ENCODE measurements around the gene SLC44A4.

SLC44A4 gene

DNA sequence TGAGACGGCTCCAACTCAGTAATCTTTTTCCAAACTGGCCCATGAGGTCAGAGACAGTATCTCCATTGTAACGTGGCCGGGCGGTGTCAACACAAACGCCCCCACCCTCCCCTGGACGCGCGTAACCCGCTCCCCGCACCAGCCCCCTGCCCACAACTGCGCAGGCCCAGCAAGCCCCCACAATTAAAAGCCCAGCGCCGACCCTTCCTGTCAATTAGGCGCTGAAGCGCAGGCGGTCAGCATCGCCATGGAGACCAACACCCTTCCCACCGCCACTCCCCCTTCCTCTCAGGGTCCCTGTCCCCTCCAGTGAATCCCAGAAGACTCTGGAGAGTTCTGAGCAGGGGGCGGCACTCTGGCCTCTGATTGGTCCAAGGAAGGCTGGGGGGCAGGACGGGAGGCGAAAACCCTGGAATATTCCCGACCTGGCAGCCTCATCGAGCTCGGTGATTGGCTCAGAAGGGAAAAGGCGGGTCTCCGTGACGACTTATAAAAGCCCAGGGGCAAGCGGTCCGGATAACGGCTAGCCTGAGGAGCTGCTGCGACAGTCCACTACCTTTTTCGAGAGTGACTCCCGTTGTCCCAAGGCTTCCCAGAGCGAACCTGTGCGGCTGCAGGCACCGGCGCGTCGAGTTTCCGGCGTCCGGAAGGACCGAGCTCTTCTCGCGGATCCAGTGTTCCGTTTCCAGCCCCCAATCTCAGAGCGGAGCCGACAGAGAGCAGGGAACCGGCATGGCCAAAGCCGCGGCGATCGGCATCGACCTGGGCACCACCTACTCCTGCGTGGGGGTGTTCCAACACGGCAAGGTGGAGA is 63.6 kb downstream of the SLC44A4 start, which contains the start of the genes HSPA1A and HSPA1L:
HSPA1A (plus strand) TSS at position 519 of the 814 bp plus-strand sequence; CDS start at position 733, 214 bp downstream.
HSPA1L (minus strand) TSS at position 259 of the 814 bp plus-strand sequence. CDS start 3,311 bp downstream, outside the sequence.
- peak within 1 kb of the TSS; percentile 93 for H3K27ac ChIP-seq (ENCODE audit: poor library complexity, severe bottlenecking)
- H3K36me3 ChIP-seq (ENCODE audit: low read depth), result peaks cover 6% of the 10 kb centered on the region; the same call in 1 of the 2 replicates
- ATAC-seq (ENCODE audit: low read depth) (peak; percentile 71), DNase-seq (ENCODE audit: low spot score) (peak; percentile 93)
- peak within 1 kb of the TSS; percentile 58 for H3K4me3 ChIP-seq (ENCODE audit: severe bottlenecking)
- no peaks in the 10 kb centered on the region for H3K9me3 ChIP-seq (ENCODE audit: severe bottlenecking)
- TF ChIP-seq, protein P1, sequence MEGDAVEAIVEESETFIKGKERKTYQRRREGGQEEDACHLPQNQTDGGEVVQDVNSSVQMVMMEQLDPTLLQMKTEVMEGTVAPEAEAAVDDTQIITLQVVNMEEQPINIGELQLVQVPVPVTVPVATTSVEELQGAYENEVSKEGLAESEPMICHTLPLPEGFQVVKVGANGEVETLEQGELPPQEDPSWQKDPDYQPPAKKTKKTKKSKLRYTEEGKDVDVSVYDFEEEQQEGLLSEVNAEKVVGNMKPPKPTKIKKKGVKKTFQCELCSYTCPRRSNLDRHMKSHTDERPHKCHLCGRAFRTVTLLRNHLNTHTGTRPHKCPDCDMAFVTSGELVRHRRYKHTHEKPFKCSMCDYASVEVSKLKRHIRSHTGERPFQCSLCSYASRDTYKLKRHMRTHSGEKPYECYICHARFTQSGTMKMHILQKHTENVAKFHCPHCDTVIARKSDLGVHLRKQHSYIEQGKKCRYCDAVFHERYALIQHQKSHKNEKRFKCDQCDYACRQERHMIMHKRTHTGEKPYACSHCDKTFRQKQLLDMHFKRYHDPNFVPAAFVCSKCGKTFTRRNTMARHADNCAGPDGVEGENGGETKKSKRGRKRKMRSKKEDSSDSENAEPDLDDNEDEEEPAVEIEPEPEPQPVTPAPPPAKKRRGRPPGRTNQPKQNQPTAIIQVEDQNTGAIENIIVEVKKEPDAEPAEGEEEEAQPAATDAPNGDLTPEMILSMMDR (IDR thresholded peaks at IDR 0.05; ENCODE audit: poor library complexity, severe bottlenecking), result no peak
- no peaks in the 10 kb centered on the region for H3K27me3 ChIP-seq (ENCODE audit: insufficient read depth, poor library complexity, severe bottlenecking)
- H3K4me1 ChIP-seq (ENCODE audit: insufficient read depth, poor library complexity, severe bottlenecking), result peaks cover 22% of the 10 kb centered on the region

DNA sequence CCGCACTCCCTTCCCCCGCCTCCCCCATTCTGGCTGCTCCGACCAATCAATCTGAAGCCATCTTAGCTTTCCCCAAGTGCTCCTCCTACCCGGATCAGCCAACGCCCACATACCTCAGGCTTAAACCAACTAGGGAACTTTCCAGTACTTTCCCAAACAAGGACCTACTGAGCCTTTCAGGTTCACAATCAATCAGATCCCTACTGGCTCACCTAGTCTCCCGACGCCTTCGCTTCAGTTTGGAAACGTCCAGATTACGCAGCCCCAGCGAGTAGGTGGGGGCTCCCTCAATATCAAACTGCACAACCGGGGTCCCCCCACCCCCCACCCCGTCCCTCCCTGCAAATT is 64.1 kb downstream of the SLC44A4 start:
- H3K9me3 ChIP-seq (ENCODE audit: severe bottlenecking), result no peaks in the 10 kb centered on the region
- H3K27ac ChIP-seq (ENCODE audit: poor library complexity, severe bottlenecking), result peak overlapping the region; percentile 93
- H3K36me3 ChIP-seq (ENCODE audit: low read depth), result peaks cover 6% of the 10 kb centered on the region; the same call in 1 of the 2 replicates
- peak overlapping the region; percentile 58 for H3K4me3 ChIP-seq (ENCODE audit: severe bottlenecking)
- DNase-seq (ENCODE audit: low spot score), result peak; percentile 98
- peaks cover 17% of the 10 kb centered on the region for H3K4me1 ChIP-seq (ENCODE audit: insufficient read depth, poor library complexity, severe bottlenecking)
- TF ChIP-seq, protein P1 (IDR thresholded peaks at IDR 0.05; ENCODE audit: poor library complexity, severe bottlenecking), result no peak
- peak; percentile 76 for ATAC-seq (ENCODE audit: low read depth)
- no peaks in the 10 kb centered on the region for H3K27me3 ChIP-seq (ENCODE audit: insufficient read depth, poor library complexity, severe bottlenecking)

DNA sequence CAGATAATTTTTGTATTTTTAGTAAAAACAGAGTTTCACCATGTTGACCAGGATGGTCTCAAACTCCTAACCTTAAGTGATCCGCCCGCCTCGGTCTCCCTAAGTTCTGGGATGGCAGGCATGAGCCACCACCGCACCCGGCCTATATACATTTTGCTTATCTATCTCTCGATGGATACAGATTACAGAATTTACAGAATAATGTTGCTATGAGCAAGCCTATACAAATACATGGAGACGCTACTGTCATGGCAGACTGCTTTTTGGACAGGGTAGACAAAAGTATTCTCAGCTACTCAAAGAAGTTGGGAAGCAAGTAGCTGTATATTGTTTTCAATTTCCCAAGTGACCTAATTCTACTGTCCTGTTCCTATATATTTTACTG is 65.3 kb downstream of the SLC44A4 start:
- peak overlapping the region; percentile 27 for H3K4me3 ChIP-seq (ENCODE audit: severe bottlenecking)
- peaks cover 14% of the 10 kb centered on the region for H3K4me1 ChIP-seq (ENCODE audit: insufficient read depth, poor library complexity, severe bottlenecking)
- no peaks in the 10 kb centered on the region for H3K27me3 ChIP-seq (ENCODE audit: insufficient read depth, poor library complexity, severe bottlenecking)
- peak overlapping the region; percentile 93 for H3K27ac ChIP-seq (ENCODE audit: poor library complexity, severe bottlenecking)
- no peaks in the 10 kb centered on the region for H3K9me3 ChIP-seq (ENCODE audit: severe bottlenecking)
- H3K36me3 ChIP-seq (ENCODE audit: low read depth), result peaks cover 4% of the 10 kb centered on the region; the same call in 1 of the 2 replicates
- TF ChIP-seq, protein P1 (IDR thresholded peaks at IDR 0.05; ENCODE audit: poor library complexity, severe bottlenecking), result no peak
- no peak for DNase-seq (ENCODE audit: low spot score)
- ATAC-seq (ENCODE audit: low read depth), result no peak

Data from RWPE2 (cell line).